HG03565 (cell line): ENCODE measurements around the gene SEMA6C.
"Not testable (repeated sequence)": the region's sequence is repeated elsewhere in the genome, so short reads cannot be mapped to it uniquely, and the experiment has no call there.

Experiments
- ATAC-seq: cut with Tn5 transposase; IDR thresholded peaks from one replicate; pipeline ENCODE4 v1.9.1; 2021; ENCODE audit warnings: mild to moderate bottlenecking, moderate library complexity; ENCODE audit not compliant: unreplicated experiment

SEMA6C gene, protein sequence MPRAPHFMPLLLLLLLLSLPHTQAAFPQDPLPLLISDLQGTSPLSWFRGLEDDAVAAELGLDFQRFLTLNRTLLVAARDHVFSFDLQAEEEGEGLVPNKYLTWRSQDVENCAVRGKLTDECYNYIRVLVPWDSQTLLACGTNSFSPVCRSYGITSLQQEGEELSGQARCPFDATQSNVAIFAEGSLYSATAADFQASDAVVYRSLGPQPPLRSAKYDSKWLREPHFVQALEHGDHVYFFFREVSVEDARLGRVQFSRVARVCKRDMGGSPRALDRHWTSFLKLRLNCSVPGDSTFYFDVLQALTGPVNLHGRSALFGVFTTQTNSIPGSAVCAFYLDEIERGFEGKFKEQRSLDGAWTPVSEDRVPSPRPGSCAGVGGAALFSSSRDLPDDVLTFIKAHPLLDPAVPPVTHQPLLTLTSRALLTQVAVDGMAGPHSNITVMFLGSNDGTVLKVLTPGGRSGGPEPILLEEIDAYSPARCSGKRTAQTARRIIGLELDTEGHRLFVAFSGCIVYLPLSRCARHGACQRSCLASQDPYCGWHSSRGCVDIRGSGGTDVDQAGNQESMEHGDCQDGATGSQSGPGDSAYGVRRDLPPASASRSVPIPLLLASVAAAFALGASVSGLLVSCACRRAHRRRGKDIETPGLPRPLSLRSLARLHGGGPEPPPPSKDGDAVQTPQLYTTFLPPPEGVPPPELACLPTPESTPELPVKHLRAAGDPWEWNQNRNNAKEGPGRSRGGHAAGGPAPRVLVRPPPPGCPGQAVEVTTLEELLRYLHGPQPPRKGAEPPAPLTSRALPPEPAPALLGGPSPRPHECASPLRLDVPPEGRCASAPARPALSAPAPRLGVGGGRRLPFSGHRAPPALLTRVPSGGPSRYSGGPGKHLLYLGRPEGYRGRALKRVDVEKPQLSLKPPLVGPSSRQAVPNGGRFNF

DNA sequence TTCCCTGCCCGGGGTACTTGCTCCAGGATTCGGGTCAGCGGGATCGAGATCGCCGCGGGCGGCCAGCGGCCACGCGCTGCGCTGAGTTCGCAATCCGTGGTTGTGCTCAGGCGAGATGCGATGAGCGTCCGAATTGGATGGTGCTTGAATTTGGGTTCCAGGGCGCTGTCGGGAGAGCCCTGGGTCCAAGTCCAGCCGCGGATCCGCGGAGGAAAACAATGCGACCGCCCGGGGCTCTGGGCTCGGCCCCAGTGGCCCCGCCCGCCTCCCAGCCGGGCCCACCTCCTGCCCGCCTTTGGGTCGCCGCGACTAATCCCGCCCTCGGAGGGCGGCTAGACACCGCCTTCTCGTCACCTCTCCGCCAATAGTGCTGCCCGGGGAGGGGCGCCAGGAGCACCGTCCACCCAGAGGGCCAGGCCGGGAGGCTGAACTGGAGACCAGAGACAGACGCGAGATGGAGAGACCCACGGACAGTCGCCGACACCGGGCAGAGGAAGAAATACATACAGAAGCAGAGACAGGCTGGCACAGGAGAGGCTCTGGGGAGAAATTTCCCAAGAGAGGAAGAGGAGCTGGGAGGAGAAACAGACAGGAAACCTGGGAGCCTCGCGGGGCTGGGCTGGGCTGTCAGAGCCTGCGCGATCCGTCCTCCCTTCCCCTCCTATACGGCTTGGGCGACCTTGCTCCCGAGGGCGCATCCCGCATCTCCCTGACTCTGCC, at the start of gene SEMA6C:
Gene SEMA6C (minus strand): TSS at position 220 of the 720 bp plus-strand sequence. CDS start 4,010 bp downstream, outside the sequence.
- ATAC-seq, result peak; percentile 93

DNA sequence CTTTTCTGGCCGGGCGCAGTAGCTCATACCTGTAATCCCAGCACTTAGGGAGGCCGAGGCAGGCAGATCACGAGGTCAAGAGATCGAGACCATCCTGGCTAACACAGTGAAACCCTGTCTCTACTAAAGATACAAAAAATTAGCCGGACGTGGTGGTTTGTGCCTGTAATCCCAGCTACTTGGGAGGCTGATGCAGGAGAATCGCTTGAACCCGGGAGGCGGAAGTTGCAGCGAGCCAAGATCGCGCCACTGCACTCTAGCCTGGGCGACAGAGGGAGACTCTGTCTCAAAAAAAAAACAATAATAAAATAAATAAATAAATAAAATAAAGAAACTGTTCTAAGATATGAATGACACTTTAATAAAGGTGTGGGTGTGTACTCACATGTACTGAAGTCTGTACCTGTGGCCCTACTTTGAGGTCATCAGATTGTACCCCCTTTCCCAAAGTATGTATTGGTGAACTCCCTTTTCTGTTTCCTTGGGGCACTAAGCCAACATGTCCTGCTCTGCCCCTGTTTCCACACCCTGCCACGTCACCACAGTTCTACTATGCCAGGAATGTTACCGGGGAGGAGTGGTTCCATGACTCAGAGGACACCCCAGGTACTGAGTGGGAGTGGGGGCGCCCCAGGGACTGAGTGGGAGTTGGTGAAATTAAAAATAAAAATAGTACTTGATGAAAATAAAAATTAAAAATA, 48.6 kb upstream of the SEMA6C start:
- ATAC-seq, result not testable (repeated sequence)

DNA sequence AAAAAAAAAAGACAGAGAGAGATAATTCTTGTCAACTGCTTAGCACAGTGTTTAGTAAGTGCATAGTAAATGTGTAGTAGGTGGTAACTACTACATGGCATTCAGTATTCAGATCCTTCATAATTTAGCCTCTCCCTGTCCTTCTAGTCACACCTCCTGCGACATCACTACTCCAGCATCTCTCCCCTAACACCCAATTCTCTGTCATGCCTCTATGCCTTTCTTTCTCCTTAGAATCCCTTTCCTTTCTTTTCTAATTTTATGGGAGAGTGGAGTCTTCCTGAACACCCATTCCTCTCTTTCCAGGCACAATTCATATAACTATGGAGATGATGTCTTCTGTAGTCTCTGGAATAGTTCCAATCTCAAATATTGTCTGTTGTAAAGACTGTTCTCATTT, 47.4 kb upstream of the SEMA6C start:
- no peak for ATAC-seq

DNA sequence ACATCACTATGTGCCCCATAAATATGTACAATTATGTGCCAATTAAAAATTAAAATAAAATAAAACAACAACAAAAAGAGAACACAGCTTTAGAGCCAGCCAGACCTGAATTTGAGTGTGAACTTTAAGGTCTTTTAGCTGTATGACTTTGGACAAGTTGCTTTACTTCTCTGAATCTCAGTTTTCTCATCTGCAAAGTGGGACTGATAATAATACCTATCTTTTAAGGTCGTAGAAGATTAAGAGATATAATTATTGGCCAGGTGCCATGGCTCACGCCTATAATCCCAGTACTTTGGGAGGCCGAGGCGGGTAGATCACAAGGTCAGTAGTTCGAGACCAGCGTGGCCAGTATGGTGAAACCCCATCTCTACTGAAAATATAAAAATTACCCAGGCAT, 46.9 kb upstream of the SEMA6C start:
- ATAC-seq, result no peak

DNA sequence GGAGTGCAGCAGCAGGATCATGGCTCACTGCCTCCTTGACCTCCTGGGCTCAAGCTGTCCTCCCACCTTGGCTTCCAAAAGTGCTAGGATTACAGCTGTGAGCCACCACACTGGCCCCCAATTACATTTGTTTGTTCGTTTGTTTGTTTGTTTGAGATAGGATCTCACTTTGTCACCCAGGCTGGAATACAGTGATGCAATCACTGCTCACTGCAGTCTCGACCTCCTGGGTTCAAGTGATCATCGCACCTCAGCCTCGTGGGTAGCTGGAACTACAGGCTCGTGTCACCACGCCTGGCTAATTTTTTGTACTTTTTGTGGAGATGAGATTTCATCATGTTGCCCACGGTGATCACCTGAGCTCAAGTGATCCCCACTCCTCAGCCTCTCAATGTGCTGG, 45.6 kb upstream of the SEMA6C start:
- ATAC-seq, result no peak

DNA sequence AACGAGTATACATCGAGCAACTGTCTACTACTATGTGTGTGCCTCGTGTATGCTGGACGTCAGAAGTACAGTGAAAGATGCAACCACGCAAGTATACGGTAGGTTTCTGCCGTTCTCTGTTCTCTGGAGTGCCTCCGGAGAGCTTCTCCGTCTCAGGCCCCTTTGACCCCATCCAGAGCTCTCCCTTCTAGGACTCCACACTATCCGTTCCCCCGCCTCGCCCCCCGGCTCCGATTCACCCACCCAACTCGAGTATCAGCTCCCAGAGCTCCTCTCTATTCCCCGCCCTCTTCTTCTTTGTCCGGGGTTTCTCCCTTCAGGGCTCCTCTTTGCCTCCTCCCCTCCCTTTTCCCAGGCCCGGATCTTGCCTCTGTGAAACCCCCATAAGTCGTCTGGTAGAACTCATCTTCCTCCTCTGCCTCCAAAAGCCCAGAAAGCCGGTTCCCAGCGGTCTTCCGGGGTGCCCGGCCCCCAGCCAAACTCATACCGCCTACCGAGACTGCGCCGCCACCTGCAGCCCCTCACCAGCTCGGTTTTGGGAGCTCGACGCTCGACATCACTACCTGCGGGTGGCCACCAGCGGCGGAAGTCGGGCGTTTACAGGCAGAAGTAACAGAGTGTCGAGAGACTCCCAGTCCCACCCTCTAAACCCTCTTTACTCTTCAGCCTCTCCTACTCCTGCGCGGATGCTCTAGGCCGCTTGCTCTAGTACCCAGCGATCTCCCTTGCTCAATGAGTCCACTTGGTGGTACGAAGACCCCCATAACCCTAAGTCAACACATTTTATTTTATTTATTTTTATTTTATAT, 43.4 kb upstream of the SEMA6C start, which contains the start of gene VPS72:
Gene VPS72 (minus strand): TSS at position 561 of the 809 bp plus-strand sequence. CDS start 76 bp downstream, at position 485.
- peak; percentile 80 for ATAC-seq

DNA sequence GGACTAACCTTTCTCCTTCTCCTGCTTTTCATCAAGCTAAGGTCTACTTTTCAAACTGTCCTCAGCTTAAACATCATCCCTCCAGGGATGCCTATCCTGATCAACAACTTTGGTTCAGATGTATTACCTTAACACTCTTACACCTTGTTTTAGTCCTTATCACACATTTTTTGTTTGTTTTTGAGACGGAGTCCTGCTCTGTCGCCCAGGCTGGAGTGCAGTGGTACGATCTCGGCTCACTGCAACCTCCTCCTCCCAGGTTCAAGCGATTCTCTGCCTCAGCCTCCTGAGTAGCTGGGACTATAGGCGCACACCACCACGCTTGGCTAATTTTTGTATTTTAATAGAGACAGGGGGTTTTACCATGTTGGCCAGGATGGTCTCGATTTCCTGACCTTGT, 42.2 kb upstream of the SEMA6C start:
- not testable (repeated sequence) for ATAC-seq

DNA sequence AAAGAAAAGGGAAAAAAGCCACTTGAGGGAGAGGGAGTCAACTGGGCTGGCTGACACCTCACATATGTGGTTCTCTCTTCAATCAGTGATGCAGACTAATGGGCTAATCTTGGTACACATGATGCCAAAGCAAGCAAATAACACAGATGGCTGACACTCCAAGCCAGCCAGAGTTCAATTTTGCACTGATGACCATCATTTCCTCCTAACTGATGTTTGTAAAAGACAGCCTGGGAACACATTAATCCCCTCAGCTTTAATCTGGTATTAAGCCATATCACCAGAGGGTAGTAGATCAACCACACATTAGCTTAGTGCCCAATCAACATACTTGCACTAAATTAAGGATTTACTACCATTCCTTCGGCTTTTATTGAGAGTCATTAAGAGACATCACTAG, 40.8 kb upstream of the SEMA6C start:
- ATAC-seq, result no peak

DNA sequence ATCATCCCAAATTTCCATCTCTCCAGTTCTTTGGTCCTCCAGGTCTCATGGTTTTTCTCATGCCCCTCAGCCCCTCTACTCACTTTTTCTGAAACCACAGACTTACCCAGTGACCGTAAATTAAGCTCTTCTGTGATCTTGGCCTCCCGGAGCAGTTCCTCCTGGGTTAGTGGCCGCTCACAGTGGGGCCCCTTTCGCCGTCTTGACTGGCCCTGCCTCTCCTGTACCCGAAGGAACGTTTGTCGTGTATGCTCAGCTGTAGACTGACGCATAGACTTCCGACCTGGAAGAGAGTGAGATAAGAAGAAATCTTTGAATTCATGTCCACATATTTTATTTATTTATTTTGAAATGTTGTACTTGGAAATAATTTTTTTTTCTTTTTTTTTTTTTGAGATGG, 37.8 kb upstream of the SEMA6C start:
- no peak for ATAC-seq

DNA sequence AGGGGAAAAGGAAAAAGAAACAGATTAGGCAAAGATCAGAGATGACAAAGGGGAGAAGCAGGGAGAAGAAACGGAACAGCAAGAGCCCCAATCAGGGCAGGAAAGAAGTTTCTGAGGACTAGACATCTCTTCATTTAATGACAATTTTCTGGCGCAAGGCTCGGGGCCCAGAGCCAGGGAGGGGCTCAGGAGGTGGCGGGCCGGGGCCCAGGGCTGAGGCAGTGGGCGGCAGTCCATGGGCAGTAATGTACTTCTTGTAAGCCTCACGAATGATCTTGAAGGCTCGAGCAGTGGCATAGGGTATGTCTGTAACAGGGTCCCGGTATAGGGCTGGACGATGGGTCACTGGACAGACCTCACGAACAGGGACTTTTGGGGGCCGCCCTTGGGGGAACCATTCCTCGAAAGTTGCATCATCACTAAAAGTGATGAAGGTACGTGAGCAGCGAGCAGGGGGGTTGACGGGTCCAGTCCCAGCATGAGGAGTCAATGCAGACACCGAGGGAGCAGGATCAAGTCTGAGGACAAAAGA, 30.1 kb upstream of the SEMA6C start:
- no peak for ATAC-seq

DNA sequence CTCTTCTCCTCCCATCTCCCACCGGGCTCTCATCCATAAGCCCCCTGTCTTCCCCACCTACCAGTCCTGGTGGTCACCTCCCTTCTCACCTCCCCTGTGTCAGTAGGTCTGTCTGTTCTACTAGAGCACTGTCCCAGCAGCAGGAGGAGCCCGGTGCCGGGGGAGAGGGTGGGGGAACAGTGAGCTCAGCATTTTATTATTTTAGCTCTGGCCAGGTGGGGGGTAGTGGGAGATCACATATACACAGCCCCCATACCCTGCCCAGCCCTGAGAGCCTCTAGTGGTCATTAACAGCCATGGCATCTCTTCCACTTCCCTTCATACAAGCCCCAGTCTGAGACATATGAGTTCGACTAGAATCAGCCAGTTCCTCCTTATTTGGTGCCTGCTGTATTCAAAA, 29.4 kb upstream of the SEMA6C start, which contains the start of gene TMOD4:
Gene TMOD4 (minus strand): TSS at position 119 of the 400 bp plus-strand sequence. CDS start 1,106 bp downstream, outside the sequence.
- ATAC-seq, result no peak

DNA sequence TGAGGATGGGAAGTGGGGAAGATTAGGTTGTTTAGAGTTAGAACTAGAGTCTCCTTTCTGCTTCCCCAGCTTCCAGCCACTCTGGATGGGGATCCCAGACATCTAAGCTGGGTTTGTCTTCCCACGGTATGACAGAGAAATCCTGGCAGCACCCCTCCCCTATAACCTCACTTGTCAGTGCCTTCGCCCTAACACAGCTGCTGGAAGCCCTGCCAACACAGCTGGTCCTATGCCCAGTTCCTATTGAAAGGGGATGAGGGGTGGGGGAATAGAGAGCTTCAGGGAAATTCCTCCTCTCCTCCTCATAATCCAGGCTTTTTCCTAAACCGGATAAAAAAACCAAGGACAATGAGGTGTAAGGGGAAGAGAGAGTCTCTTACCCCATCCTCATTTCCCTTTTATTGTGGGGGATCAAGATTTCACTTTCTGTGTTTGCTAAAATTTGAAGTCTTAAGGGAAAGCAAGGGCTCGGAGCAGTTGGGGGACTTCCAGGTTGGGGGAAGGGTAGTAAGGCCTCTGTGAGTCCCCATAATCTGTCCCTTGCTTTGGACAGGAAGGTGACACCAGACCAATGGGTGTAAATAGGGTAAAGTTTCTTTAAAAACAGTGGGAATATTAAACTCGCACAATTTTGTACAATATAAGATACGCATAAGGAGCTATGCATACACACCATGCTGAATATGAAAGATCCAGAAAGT, 28.8 kb upstream of the SEMA6C start:
- ATAC-seq, result no peak

DNA sequence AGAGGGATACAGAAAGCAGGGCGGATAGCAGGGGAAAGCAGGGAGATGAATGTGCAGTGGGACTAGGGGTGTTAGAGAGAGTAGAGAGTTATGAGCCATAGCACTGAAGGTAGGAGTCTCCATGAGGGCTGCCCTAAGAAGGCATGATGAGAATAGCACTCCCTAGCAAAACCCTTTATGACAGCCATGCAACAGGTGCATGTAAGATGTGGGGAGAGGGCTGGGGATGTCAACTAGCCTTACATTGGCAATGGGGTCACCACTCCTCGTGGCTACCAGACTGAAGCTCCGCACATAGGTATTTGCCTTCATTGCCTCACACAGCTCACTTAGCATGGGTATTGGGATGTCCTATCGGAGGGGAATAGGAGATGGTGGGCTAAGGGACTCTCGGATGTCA, 24.8 kb upstream of the SEMA6C start:
- ATAC-seq, result no peak

DNA sequence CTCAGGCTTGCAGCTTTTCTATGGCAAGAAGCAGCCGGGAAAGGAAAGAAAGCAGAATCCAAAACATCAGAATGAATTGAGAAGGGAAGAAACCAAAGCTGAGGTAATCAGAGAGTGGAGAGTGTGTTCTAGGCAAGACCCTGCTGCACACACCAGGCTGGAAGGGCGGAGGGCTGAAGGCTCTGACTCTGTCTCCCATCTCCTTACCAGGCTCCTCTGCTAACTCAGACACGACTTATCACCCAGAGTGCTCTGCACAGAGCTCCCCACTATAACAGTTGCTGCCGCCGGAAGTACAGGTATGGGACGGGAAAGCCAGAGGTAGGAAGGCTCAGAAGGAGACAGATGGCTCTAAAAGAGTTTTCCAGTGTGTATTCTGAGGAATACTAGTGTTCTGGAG, 20.7 kb upstream of the SEMA6C start:
- no peak for ATAC-seq

DNA sequence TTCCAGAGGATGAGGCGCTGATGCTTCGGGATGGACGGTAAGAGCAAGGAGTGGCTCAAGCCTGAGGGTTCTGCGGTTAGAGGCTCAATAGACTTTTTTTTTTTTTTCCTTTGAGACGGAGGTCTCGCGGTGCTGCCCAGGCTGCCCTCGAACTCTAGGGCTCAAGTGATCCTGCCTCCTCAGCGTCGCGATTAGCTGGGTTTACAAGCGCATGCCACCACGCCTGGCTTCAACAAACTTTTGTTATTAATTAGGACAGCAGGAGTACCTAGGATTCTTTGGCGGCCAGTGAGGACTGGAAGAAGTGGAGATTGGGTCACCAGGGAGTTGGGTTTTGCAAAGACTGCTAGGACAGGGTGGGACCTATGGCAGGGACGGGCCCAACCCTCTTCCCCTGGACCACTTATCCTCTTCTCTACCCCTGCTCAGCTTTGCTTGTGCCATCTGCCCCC, 20.1 kb upstream of the SEMA6C start:
- no peak for ATAC-seq

DNA sequence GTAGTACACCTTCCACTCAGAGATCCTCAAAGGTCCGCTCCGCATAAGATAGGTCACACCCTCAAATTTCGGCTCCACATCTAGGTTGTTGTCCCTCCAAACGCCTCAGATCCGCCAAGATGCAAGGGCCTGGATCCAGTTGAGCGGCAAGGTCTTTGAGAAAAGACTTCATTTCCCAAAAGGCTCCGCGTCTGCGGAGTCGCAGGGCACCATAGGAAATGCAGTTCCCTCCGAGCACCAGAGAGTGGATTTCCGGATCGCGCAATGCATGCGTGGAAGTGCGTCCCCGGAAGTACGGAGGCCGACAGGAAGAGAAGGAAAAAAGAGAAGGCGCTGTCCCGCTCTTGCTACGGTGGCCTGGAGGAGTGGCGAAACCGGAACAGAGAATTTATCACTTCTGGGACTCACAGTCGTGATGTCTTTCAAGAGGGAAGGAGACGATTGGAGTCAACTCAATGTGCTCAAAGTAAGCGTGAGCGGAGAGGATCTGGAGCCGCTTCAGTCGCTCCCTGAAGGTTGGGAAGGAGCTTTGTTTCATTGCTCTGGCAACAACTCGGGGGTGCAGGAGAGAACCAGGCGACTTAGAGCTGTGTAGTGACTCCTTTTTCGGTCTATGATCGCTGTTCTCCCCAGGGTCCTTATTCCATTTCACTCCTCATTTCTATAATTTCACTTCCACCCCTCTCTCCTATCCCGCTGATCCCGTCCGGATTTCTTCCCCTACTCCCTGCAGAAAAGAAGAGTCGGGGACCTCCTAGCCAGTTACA, 19.5 kb upstream of the SEMA6C start, which contains the start of the genes LYSMD1 and SCNM1:
Gene LYSMD1 (minus strand): TSS at position 165 of the 767 bp plus-strand sequence. CDS start 644 bp downstream, outside the sequence.
Gene SCNM1 (plus strand): TSS at position 407 of the 767 bp plus-strand sequence. CDS start 9 bp downstream, at position 416.
- ATAC-seq, result peak; percentile 90

DNA sequence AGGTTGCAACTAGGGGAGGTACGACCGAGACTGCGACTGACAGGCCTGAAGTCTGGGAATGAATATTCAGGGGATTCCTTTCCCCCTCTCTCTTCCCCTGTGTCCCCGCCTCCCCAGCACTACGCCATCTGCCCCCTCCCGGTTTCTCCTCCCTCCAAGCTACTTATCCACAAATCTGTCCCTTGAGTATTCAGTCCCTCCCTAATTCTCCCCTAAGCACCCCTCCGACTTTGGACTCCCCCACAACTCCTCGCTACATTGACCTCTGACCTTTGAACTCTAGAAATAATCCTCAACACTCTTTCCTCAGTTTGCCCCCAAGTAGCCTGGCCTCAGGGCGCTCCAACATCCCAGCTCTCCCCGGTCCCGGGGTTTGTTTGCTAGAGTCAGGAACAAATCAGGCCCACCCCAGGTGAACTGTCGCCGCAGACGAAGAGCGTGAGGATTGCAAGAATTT, 18.9 kb upstream of the SEMA6C start:
- ATAC-seq, result no peak
